GM12891 (cell line): ENCODE results near the gene ZCCHC17.

Experiments used
- POLR2A ChIP-seq: IDR thresholded peaks from 2 replicates; pipeline ENCODE4 v1.6.1; 2011; ENCODE audit warnings: low read depth, low read length, control low read depth
- POLR2AphosphoS5 ChIP-seq: IDR thresholded peaks from 2 replicates; pipeline ENCODE4 v1.6.1; 2011; ENCODE audit warnings: low read depth, low read length, control low read depth
- POU2F2 ChIP-seq: IDR thresholded peaks from 2 replicates; pipeline ENCODE4 v1.6.1; 2011; ENCODE audit warnings: low read depth, mild to moderate bottlenecking, control low read depth, low read length, moderate library complexity
- TAF1 ChIP-seq: IDR thresholded peaks from 2 replicates; pipeline ENCODE4 v1.6.1; 2011; ENCODE audit warnings: low read depth, low read length, control low read depth

DNA sequence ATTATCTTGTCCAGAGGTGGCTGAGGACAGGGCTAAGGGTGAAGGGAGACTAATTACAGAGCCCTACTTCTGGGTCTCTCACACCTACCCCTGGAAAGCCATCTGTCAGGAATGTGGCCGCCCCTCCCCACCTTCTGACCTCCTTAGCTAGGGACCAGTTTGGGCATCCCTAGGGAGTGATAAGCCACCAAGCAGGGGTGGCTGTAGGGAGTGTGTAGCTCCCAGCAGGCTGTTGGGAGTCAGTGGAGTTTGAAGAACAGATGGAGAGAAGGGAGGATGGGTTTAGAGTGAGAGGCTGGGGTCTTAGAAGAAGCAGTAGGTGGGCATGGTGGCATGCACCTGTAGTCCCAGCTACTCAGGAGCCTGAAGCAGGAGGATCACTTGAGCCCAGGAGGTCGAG is 115.4 kb downstream of the ZCCHC17 start:
- no peak for TF ChIP-seq POLR2AphosphoS5
- no peak for TF ChIP-seq POLR2A
- no peak for TF ChIP-seq TAF1
- no peak for TF ChIP-seq POU2F2
